NCI-H526 treated with DMSO at 0.1 percent for 48 hours (cell line): ENCODE results near the gene TMEM258.

Experiments
- DNase-seq: peaks from one replicate; lab custom pipeline; 2025; lab: John Stamatoyannopoulos, UW

The TMEM258 gene

GRCh38 chr11:61792310-61793082 lies at the start of gene TMEM258, which contains the start of gene FEN1:
TMEM258 (minus strand) TSS chr11:61792599; CDS start chr11:61792558, 41 bp downstream.
FEN1 (plus strand) TSS chr11:61792911; CDS start chr11:61795362, 2,451 bp downstream.
- DNase-seq, result peak; percentile 95

DNA sequence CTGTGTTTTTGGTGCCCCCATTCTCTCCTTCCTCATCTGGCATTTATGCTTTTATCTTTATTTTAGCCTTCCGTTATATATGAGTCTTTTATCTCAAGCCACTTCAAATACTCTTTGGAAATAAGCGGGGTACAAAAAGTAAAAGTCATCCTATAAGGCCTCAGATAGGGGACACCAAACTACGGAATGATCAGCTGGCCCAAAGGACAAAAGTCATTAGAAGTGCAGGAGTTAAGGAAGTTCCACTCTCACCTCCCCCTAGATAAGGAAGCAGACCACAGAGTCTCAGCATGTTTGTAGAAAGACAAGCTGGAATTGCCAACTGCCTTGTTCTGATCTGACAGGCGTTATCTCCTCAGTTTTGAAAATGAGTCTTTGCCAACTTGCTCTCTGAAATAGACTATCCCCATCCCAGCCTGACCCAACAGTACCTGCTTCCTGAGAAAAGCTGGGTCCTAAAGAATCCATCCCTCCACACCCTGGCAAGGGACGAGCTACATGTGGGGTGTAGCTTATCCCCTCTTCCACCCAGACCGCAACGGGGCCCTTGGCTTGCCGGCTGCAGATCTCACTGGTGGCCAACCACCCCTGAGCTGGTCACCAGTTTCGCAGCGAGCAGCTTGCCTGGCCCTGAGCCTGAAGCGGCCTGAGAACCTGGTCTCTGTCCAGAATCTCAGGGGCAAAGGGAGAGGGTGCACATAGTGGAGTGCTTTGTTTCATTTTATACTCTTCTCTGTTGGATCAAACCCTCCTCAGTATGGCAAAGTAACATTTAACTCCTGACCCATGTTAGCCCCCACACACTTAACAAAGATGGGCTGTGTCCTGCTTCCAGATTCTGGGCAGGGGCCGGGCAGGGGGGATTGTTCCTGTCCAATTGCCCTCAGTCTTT lies 49.5 kb upstream of the TMEM258 start:
- no peak for DNase-seq

- no peak for DNase-seq
These were observed 48.0 kb upstream of the TMEM258 start for GRCh38 chr11:61840371-61840770.

GRCh38 chr11:61839742-61840141 lies 47.3 kb upstream of the TMEM258 start:
- no peak for DNase-seq

DNA sequence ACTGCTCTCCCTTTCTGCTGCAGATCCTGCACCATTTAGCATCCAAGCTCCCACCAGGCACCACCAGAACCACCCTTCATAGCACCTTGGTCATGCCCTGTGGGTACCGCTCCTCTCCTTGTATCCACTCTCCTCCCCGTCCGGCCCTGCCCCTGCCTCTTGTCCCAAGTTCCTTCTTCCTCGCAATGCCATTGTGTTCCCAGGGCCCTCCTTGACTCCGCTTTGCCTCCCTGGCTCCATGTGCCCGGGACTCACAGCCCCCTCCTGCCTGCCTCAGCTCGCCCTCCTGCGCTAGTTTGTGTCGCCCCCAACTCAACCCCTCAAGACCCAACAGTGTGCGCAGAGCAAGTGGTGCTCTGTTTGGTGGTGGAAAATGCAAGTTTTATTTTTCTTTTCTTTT lies 46.5 kb upstream of the TMEM258 start:
- DNase-seq, result no peak

GRCh38 chr11:61838501-61838900 lies 46.1 kb upstream of the TMEM258 start:
- no peak for DNase-seq

- no peak for DNase-seq
These were observed 45.1 kb upstream of the TMEM258 start for GRCh38 chr11:61837411-61838005.

DNA sequence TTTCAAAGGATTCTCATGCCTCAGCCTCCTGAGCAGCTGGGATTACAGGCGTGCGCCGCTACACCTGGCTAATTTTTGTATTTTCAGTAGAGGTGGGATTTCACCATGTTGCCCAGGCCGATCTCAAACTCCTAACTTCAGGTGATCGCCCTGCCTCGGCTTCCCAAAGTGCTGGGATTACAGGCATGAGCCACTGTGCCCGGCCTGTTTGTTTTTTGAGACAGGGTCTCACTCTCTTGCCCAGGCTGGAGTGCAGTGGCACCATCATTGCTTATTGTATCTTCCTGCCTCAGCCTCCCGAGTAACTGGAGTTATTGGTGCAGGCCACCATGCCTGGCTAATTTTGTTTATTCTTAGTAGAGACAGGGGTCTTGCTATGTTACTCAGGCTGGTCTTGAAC lies 43.8 kb upstream of the TMEM258 start:
- no peak for DNase-seq

- peak; percentile 68 for DNase-seq
These were observed 42.1 kb upstream of the TMEM258 start for GRCh38 chr11:61834278-61835048.

DNA sequence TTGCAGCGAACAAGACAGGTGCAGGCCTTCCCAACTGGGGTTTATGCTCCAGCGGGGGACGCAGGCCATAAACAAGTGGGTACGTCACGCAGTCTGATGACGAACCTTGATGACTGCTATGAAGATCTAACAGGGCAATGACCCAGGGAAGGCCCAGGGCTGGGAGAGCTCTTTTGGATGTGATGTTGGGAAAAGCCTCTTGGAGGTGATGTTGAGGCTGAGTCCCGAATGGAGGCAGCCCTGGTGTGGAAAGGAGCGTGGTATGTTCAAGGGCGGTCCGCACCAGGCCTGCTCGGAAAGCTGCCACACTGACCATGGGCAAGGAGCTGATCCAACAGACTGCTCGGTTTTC lies 41.5 kb upstream of the TMEM258 start:
- no peak for DNase-seq

GRCh38 chr11:61833471-61833870 lies 41.1 kb upstream of the TMEM258 start:
- DNase-seq, result peak; percentile 36

- DNase-seq, result peak; percentile 36
These were observed 40.4 kb upstream of the TMEM258 start for GRCh38 chr11:61832754-61833153.

- DNase-seq, result no peak
These were observed 39.8 kb upstream of the TMEM258 start for GRCh38 chr11:61832207-61832606.

DNA sequence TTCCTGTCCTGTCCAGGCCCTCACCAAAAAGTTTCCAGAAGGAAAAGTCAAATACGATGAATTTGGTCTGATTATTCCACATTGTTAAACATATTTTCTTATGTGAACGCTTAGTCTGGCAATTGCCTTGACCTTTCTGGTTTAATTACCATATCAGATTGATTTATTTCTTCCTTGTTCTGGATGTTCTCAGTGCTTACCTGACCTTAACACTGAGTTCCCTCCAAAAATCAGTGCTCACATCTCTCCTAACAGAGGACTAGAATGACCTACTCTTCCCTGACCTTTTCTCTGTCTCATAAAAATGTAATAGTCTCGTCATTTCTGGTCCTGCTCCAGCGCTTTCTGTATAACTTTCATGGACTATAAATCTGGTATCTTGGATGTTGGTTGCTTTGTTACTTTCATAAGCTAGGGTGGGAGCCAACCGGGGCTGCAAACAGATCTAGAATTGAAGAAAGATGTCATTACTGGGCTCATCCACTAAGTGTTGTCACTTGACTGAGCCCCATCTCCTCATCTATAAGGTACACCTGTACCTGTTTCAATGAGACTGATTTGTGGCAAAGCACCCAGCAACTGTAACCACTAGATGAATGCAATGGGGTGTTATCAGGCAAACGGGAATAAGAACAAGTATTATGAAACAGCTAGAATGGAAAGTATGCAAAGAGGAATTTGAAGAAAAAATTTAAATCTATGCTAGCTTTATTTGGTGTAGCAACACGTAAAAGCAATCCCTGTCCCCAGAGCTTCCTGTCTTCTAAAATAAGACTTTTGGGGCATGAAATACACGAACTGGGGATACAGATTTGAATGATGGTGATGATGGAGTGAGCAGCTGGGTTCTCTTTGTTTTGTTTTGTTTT lies 38.1 kb upstream of the TMEM258 start:
- peak; percentile 14 for DNase-seq

GRCh38 chr11:61829806-61830205 lies 37.4 kb upstream of the TMEM258 start:
- no peak for DNase-seq

DNA sequence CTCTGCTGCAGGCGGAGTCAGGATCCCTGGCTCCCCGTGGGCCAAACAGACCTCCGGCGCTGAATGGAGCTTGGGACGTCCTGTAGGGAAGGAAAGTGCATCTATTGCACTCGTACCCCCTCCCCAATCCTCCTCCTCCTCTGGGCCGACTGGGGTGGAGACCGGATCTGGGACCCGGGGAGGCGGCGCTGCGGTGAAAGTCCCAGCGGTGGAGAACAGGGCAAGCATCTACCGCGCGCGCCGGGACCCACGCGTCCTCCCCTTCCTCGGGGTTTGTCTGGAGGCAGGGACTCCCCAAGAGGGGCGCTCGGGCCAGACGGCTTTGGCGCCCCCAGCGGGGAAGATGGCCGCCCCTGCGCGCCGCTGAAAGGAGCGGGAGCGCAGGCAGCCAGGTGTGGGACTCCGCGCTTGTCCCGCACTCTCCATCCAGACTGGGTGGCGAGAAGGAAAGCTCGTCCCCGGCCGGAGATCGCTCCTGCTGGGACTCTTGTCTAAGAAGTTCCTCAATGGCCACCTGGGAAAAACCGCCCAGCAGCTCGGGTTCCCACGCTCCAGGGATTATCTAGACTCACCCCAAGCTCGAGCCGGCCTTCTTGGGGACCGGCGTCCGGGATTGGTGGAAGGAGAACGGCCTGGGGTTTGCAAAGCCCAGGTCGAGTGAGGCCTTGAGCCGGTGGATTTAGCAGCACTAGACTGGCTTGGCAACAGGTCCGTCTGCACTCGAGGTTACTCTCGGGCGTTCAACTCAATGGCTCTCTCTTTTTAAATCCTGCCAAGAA lies 36.4 kb upstream of the TMEM258 start:
- peak; percentile 56 for DNase-seq

GRCh38 chr11:61828379-61828628 lies 35.9 kb upstream of the TMEM258 start:
- DNase-seq, result no peak

DNA sequence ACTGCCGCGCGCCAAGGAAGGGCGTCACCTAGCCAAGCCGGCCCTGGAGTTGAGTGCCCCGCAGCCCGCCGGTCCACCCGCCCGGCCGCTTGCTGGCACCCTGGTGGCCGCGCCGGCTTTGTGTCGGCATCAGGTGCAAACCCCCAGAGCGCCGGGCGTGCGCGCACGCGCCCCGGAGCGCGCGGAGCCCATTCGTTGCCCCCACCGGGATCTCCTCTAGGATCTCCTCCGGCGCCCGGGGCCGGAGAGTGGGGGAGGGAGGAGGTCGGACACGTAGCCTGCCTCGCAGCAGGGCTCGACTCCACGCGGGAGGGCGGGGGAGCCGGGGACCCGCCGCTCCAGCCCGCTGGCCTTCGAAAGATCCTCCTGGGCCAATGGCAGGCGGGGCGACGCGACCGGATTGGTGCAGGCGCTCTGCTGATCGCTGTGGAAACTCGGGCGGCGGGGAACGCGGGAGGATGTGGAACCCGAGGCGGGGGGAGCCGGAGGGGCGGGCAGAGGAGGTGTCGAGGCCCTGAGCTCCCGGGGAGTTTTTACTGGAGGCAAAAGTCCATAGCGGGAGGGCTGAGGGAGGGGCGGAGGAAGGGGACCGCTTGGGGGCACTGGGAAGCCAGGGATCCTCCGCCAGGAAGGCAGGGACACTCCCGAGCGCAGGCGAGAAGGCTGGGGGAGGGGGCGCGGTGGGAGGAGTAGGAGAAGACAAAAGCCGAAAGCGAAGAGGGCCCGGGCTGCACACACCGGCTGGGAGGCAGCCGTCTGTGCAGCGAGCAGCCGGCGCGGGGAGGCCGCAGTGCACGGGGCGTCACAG lies 35.4 kb upstream of the TMEM258 start, which contains the start of gene FADS2:
Gene FADS2, plus strand, starts transcription at position 730 of the 808 bp plus-strand sequence. CDS start 91 bp downstream, outside the sequence.
- peak; percentile 95 for DNase-seq

GRCh38 chr11:61826930-61827570 lies 34.7 kb upstream of the TMEM258 start:
- peak; percentile 54 for DNase-seq
